ENCODE measurements around the gene CPED1. TPM values are rescaled to one million over a fixed set of nuclear protein-coding genes. Genes with fewer than 3 reads are reported as not detected.
"Not testable (repeated sequence)": the region's sequence is repeated elsewhere in the genome, so short reads cannot be mapped to it uniquely, and the experiment has no call there.

The CPED1 gene
- total and polyA plus RNA-seq, 10 of the 15 experiments (the other 5 are each of a cell fraction or from before 2014, with no cell fraction given) = 0.01 to 0.77 (median 0.10) TPM; not detected in 1

DNA sequence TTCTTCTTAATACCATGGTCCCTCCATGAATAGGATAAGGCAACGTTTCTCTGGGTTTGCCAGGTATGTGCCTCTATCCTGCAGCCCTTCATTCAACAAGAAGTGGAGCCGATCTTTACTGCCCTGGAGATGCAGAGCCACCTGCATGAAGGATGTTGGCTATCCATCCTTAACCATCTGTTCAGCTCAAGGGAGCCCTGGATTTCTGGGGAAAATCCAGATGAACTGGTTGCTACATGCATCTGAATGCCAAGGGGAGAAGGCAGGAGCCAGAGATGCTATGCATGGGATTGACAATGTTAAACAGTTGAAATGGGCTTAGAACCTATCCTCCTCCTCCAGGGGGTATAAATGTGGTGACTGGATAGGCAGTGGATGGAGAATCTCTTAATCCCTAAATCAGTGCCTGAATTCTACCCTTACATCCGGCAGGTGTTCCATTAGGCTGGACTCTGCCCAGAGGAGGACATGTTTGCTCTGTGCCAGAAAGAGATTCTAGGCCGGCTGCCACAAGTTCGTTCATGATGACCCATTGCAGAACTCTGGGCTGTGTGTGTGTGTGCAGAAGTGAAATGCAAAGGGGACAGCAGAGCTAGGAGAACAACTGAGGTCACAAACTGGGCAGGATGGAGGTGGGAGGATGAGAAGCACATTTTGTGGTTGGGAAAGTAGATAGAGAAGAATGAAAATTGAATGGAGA is 15.6 kb downstream of the CPED1 start (continued):
- TF ChIP-seq, protein P1, sequence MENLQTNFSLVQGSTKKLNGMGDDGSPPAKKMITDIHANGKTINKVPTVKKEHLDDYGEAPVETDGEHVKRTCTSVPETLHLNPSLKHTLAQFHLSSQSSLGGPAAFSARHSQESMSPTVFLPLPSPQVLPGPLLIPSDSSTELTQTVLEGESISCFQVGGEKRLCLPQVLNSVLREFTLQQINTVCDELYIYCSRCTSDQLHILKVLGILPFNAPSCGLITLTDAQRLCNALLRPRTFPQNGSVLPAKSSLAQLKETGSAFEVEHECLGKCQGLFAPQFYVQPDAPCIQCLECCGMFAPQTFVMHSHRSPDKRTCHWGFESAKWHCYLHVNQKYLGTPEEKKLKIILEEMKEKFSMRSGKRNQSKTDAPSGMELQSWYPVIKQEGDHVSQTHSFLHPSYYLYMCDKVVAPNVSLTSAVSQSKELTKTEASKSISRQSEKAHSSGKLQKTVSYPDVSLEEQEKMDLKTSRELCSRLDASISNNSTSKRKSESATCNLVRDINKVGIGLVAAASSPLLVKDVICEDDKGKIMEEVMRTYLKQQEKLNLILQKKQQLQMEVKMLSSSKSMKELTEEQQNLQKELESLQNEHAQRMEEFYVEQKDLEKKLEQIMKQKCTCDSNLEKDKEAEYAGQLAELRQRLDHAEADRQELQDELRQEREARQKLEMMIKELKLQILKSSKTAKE (IDR thresholded peaks at IDR 0.05; ENCODE audit: low read depth, poor library complexity, severe bottlenecking) = no peak

DNA sequence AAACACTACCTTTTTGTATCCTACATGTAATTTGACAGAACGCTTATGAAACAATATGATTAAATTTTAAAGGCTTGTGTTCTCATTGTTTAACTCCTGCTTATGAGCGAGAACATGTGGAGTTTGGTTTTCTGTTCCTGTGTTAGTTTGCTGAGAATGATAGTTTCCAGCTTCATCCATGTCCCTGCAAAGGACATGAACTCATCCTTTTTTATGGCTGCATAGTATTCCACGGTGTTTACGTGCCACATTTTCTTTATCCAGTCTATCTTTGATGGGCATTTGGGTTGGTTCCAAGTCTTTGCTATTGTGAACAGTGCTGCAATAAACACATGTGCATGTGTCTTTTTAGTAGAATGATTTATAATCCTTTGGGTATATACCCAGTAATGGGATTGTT is 16.5 kb downstream of the CPED1 start:
- H3K36me3 ChIP-seq (ENCODE audit: control insufficient read depth in 2 of 2, insufficient read depth in 2 of 2, low read length in 1 of 2); H3K4me2 ChIP-seq (ENCODE audit: control insufficient read depth, insufficient read depth); H3K79me2 ChIP-seq (ENCODE audit: control insufficient read depth, insufficient read depth, low read length); in situ Hi-C loops (cut with MboI); H3K9ac ChIP-seq (ENCODE audit: control insufficient read depth, insufficient read depth, low read length); SMC1A ChIA-PET (ENCODE audit: uncharacterized antibody, unreplicated experiment); DNase-seq (ENCODE audit: low read depth, low spot score); H3K27me3 ChIP-seq (replicated peaks in 1 of 2; ENCODE audit: control insufficient read depth in 2 of 2, insufficient read depth in 2 of 2, low read length in 1 of 2); H3K4me1 ChIP-seq (ENCODE audit: control insufficient read depth, insufficient read depth, low read length); H2AFZ ChIP-seq (ENCODE audit: control insufficient read depth, low read depth, low read length); H3K27ac ChIP-seq (ENCODE audit: control insufficient read depth, insufficient read depth); RAD21 ChIA-PET (ENCODE audit: unreplicated experiment); H3K9me3 ChIP-seq (replicated peaks; ENCODE audit: control insufficient read depth, insufficient read depth, low read length); CTCF ChIA-PET; intact Hi-C loops (cut with micrococcal nuclease; ENCODE audit: unreplicated experiment); BruUV-seq (replicated peaks); H3K4me3 ChIP-seq; ATAC-seq; H4K20me1 ChIP-seq (ENCODE audit: control insufficient read depth, insufficient read depth); POLR2A ChIA-PET; FAIRE-seq: not testable (repeated sequence)
- WGBS (ENCODE audit: insufficient coverage, insufficient replicate concordance, low lambda C conversion rate, missing lambda C conversion rate) = 60% methylated on average over 4 of the region's 4 CpGs
